UCSD-AML1 (cell line): ENCODE data around the gene SLC7A7.
"Not testable (repeated sequence)": the region's sequence is repeated elsewhere in the genome, so short reads cannot be mapped to it uniquely, and the experiment has no call there.

Source experiments
- DNase-seq: peaks from one replicate; lab custom pipeline; 2025; ENCODE audit not compliant: unreplicated experiment; lab: John Stamatoyannopoulos, UW

The SLC7A7 gene

DNA sequence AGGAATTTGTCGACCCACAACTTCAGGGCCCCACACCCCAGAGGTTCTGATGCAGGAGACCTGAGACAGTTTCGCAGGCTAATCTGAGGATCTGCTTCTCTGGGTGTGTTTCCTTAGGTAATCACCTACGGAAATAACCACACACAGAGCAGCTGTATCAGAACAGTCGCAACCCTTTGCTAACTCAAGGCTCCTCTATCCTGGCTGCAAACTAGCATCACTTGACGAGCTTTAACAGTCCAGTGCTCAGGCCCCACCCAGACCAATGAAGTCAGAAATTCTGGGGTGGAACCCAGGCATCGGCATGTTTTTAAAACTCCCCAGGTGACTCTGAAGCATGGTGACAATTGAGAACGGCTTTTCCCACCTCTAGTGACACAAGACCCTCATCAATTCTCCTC, 20.7 kb downstream of the SLC7A7 start:
- no peak for DNase-seq

DNA sequence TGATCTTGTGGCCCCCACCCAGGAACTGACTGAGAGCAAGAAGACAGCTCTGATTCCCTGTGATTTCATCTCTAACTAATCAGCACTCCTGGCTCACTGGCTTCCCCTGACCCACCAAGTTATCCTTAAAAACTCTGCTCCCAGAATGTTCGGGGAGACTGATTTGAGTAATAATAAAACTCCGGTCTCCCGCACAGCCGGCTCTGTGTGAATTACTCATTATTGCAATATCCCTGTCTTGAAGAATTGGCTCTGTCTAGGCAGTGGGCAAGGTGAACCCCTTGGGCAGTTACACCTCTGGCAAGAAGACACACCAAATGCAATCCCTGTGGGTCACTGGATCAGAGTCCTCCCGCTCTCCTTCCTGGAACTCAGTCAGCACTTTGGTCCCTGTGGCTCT, 21.3 kb downstream of the SLC7A7 start:
- no peak for DNase-seq

DNA sequence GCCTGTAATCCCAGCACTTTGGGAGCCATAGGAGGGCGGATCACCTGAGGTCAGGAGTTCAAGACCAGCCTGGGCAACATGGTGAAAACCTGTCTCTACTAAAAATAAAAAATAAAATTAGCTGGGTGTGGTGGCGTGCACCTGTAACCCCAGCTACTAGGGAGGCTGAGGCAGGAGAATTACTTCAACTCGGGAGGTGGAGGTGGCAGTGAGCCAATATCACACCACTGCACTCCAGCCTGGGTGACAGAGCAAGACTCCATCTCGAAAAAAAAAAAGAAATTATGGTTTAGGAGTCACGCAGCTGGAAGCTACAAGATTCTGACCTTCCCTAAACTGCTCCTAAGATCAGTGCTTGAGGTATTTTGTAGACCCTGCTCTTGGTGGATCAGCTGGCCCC, 21.7 kb downstream of the SLC7A7 start:
- not testable (repeated sequence) for DNase-seq

DNA sequence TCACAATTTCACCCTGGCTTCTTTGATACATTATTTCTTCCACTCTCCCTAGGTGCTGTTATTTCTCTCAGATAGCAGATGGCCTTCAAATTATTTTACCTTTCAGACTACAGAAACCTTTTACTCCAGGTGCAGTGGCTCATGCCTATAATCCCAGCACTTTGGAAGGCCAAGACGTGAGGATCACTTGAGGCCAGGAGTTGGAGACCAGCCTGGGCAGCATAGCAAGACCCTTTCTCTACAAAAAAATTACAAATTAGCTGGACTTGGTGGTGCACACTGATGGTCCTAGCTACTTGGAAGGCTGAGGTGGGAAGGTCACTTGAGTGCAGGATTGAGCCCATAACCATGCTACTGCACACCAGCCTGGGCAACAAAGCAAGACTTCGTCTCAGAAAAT, 23.1 kb downstream of the SLC7A7 start:
- no peak for DNase-seq

DNA sequence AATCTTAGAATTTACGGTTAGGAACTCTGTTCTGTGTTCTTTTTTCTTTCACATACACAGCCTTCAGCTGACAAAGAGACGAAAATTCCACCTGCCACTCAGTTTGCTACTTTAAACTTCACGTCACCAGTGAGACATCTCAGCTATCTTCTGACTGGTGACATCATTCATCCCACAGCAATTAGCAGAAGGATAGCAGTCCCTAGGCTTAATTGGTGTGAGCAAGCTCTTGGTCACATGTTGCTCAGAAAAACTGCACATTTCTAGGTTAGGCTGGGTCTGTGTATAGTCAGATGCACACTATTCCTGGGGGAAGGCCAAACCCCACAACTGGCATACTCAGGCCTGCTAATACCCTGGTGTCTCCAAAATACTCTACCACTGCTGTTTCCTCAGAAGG, 23.9 kb downstream of the SLC7A7 start:
- DNase-seq = no peak

DNA sequence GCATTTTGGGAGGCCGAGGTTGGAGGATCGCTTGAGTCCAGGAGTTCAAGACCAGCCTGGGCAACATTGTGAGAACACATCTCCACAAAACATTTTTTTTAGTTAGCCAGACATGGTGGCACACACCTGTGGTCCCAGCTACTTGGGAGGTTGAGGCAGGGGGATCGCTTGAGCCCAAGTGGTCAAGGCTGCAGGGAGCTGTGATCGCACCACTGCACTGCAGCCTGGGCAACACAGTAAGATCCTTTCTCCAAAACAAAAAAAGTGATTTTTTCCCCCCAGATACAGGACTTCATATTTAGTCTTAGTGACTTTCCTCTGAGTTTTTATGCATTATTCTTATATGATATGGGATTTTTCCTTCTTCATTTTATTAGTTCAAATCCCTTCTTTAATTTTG, 28.6 kb downstream of the SLC7A7 start:
- no peak for DNase-seq

DNA sequence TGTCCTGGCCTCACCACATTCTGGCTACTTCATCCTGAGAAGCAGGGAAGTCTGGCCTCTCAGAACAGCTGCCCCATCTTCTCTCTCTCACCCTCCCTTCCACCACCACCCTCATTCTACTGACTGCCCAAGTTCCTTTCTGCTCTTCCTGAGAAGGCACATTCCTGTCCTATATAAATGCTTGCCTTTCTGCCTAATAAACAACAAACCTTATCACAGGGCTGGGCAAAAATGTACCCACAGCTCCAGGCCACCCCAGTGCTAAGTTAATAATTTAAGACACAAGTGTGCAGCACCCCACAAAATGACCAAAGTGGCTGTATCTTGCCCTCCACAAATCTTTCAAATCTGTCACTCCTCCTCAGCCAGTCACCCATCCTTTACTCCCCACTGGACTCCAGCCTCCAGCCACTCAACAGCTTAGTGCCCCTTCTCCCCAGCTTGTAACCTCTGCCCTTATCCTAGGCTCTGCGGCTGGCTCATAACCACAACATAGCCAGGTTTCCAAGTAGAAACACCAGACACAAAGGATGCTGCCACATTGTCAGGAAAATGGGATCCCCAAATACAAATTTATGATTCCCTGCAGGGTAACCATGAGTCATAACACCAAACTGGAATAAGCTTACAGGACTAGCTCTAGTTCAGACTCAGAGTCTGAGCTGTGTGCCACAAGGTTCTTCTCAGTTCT, 33.8 kb downstream of the SLC7A7 start:
- peak; percentile 45 for DNase-seq

DNA sequence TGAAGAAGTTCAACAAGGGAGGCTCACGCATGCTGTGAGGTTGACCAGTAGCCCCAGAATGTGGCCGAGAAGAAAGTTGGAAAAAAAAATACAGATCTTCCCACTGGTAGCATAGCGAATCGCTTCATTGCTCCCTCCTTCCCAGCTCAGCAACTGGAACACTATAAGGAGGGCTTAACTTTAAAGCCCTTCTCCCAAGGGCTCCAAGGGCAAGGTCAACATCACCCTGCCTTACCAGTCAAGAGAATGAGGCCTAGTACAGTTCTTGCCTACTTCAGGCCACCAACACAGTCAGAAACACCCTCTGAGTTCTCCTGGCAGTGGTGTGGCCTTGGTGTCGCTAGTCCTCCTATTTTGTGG, 34.3 kb downstream of the SLC7A7 start:
- no peak for DNase-seq

DNA sequence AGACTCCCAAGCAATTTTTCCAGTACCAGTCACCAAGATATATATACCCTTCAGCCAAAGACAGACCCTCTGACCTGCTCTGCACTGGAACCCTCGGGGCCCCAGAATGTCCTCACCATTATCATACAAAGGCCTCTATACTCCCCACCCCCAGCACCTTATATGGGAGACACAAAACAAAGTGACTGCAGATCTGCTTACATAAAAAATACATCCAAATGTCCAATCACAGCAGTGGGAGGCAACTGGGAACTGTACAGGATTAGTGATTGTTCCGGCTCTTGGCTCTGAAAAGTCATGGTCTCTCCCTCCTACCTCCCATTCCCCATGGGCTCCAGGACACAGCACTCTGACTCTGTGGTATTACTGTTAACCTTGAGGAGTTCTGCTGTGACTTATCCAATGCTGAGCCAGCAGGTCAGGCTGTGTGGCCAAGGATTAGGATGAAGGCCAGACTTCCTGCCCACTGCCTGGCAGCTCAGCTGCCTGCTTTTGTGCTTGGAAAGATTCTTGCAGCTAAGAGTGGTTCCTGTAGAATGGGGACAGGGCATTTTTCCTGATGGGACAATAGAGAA, 35.0 kb downstream of the SLC7A7 start:
- no peak for DNase-seq

DNA sequence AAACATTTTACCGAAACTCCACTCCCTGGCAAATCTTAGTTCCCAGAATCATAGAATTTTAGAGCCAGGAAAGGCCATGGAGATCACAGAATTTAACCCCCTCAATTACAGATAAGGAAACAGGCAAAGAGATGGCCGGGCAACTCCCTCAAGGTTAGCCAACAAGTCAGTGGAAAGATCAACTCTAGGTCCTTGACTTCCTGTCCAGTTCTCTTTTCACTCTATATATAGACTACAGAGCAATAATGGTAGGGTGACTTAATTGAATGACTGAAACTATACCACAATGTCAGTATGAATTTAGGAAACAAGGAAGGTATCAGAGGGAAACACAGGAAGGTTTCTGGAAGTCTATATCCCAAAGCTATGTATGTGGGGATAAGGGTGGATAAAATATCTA, 37.2 kb downstream of the SLC7A7 start:
- DNase-seq = no peak

DNA sequence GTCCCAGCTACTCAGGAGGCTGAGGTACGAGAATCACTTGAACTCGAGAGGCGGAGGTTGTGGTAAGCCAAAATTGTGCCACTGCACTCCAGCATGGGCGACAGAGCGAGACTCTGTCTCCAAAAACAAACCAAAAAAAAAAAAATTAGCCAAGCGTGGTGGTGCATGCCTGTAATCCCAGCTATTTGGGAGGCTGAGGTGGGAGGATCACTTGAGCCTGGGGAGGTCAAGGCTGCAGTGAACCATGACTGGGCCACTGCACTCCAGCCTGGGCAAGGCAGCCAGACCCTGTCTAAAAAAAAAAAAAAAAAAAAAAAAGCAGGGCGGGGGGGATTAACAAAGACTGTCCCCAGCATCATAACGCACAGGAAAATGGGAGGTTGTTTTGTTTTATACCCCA, 38.4 kb downstream of the SLC7A7 start:
- not testable (repeated sequence) for DNase-seq

DNA sequence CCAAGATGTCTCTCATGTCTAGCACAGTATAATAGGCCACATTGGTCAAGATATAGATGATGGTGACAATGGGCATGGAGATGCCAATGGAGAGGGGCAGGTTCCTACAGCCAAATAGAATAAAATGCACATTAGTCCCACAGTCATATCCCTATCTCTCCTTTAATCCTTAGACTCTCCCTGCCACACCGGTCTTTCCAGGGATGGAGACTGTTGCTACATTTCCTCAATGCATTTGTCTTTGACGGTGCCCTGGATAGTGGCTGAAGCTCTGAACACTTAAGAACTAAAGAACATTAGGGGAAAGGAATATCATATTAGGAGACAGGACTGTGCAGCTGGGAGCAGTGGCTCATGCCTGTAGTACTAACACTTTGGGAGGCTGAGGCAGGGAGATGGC, 39.0 kb downstream of the SLC7A7 start:
- no peak for DNase-seq

DNA sequence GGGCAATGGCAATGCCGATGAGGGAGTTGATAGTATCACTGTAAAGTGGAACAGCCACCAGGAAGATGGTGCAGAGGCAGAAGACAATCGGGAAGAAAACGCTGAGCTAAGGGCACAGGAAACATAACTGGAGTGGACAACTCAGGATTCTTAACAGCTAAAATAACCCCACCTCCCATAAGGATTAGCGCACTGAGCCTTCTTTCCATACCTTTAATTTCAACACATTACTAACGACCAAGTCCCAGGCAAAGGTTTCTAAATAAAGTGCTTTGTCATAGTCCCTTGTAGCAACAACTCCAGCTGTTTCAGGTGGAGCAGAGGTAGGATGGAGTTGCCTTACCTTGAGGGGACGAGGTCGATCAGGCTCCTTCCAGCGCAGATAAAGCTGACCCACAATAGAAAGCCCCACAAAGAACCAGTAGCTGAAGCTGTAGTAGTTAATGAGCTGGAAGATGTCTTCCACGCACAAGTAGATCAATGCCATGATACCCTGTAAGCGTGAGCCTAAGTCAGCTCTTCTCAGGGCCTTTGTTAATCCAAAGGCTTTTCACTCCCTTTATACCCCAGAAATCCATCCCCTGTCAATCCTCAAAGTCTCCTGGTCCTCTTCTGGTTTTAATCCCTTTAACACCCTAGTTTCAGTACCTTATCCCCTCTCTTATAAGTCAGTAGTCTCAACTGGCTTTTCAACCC, 41.1 kb downstream of the SLC7A7 start:
- DNase-seq = no peak

DNA sequence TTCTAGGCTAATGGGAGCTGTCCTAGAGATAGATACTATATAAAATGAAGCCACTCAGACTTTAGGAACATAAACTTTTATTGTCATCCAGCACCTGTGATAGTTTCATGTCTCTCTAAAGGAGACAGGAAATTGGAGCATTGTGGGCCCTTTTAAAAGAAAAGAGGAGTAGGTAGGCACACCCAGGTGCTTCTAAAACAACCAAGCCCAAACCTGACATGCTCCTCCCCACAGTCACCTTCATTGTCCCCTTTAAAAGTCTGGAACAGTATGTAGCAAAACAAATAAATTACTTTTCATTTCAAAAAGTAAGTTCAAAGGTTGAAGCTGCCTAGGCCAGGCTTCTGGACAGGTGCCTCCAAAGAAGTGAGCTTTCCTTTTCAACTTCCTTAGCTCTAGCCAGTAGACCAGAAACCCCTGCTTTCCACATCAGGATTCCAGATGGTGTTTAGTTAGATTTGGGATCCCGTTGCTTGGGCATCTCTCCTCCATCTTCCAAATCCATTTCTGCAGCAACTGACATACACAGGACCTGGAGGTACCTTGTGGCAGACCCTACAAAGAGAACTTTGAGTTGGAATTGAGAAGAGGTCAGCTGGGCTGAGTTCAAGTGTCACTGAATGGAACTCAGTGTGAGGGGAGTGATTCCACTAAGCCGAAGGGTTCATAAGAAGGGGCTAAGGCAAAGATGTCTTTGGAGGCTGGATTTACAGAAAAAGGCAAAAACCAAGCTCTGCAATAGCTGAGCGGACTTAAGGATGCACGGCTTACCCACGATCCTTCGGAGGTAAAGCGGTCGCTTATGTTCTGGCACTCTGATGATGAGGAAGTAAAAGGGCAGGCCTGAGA, 41.8 kb downstream of the SLC7A7 start:
- DNase-seq = no peak

DNA sequence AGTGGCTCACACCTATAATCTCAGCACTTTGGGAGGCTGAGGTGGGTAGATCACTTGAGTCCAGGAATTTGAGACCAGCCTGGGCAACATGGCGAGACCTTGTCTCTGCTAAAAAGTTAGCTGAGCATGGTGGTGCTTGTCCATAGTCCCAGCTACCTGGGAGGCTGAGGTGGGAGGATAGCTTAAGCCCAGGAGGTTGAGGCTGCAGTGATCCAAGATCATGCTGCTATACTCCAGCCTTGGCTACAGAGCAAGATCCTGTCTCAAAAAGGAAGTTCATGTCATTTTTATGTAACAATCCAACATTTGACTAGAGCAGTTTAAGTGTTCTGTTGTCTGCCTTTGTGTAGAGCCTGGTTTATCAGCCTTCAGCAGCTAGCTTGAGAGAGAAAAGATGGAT, 42.5 kb downstream of the SLC7A7 start:
- no peak for DNase-seq

DNA sequence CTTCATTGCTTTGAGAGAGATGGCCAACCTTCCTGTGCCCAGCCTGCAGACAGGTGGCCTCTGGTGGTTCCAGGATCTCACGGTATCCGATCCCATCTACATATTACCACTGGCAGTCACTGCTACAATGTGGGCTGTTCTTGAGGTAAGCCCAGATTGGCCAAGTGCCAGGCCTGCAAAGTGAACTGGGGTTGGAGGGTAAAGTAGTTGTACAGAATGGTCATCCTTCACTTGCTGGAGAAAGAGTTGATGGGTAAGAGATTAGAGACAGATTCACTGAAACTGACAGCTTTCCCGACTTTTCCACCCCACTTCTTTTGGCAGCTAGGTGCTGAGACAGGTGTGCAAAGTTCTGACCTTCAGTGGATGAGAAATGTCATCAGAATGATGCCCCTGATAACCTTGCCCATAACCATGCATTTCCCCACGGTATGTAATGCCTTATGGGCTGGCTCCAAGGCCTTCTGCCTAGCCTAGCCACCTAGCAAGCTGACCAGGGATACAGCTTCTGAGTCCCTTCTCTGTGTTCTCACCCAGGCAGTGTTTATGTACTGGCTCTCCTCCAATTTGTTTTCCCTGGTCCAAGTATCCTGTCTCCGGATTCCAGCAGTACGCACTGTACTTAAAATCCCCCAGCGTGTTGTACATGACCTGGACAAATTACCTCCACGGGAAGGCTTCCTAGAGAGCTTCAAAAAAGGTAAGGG, 44.6 kb downstream of the SLC7A7 start:
- DNase-seq = no peak

DNA sequence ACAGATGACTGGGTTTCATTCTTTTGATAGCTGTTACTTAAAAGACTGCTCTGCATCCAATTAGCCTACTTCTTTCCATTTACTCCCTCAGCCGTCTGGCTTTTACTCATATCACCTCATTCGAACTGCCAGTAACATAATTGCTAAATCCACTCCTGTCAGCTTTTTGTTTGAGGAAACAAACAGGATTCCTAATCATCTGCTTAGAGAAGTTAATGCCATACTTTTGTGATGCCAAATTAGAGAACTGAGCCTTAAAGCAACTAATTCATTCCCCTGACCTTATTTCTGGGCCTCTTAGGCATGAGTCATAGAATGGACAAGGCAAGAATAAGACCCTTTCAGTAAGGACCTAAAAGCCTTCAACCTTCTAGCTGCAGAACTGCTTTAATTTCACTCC, 45.9 kb downstream of the SLC7A7 start:
- DNase-seq = no peak

DNA sequence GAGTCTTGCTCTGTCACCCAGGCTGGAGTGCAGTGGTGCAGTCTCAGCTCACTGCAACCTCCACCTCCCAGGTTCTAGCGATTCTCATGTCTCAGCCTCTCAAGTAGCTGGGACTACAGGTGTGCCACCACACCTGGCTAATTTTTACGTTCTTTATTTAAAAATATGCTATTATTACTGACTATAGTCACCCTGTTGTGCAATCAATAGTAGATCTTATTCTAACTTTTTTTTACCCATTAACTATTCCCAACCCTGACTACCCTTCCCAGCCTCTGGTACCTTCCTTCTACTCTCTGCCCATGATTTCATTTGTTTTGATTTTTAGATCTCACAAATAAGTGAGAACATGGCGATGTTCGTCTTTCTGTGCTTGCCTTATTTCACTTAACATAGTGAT, 46.3 kb downstream of the SLC7A7 start:
- DNase-seq = no peak

DNA sequence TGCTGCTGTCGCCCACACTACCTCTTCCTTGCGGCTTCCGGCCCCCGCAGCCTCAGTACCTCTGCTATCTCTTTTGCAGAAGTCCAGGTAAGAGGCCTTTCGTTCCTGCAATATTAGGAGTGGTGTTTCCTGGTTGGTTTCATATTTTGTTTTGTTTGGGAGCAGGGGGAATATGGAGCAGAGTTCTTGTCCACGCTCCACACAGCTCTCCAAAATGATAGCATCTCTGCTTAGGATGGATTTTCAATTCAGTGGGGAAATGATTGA, 48.0 kb downstream of the SLC7A7 start:
- DNase-seq = no peak

DNA sequence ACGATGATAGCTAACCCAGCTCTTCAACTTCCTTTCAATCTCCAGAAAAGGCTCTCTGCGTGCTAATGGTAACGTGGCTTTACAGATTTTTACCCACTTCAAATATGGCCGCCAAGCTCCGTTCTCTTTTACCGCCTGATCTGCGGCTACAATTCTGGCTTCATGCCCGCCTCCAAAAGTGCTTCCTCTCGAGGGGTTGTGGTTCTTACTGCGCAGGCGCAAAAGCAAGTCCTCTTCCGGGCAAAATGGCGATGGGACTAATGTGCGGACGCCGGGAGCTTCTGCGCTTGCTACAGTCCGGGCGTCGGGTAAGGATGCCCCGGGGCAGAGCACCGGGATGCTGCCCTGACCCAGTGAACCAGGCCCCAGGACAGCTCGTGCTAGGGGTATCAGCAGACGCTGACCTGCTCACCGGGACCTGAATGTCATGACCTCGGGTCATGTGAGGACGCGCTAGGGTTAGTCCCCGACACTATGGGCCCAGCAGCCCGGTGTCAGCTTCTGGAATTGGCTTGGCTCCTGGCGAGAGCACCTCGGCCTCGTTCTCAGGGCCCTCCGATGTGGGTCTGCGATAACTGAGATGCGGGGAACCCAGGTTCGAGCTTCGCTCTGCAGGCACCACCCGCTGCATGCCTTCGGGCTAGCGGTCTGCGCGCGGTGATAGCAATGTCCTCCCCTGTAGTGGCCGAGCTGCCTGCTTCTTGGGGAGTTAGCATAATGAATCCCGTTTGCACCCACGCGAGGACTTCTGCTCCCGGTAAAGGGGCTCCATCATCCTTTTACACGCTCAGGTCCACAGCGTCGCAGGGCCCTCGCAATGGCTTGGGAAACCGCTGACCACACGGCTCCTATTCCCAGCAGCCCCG, 48.5 kb downstream of the SLC7A7 start, which contains the start of gene OXA1L:
TSS of gene OXA1L (plus strand) at position 232 of the 866 bp plus-strand sequence. CDS start at position 246, 14 bp downstream.
- peak; percentile 91 for DNase-seq
